Tibial nerve (tissue), 4 donors: ENCODE measurements around the gene NCF2.

Experiments
- EP300 ChIP-seq, 2 donors: sonication (generic); formaldehyde crosslinking; IDR thresholded peaks; one replicate each; pipeline ENCODE4 v1.6.1; 2017; ENCODE audit warnings: antibody characterized with exemption in 2 of 2, mild to moderate bottlenecking in 1 of 2
- POLR2A ChIP-seq, 2 donors: fragments of 450-650 bp; IDR thresholded peaks; one replicate each; pipeline ENCODE4 v1.6.1; 2017; ENCODE audit warnings: antibody characterized with exemption in 2 of 2, mild to moderate bottlenecking in 2 of 2, moderate library complexity in 2 of 2
- TF ChIP-seq, protein P1 (sequence below), 5 experiments: fragments of 200-600 bp in 3 of 5; fragments of 450-650 bp in 2 of 5; sonication (generic) in 3 of 5; IDR thresholded peaks; one replicate each; pipeline ENCODE4 v1.5.1; 2016 to 2019; ENCODE audit warnings: antibody characterized with exemption in 5 of 5, mild to moderate bottlenecking in 3 of 5, moderate library complexity in 2 of 5

DNA sequence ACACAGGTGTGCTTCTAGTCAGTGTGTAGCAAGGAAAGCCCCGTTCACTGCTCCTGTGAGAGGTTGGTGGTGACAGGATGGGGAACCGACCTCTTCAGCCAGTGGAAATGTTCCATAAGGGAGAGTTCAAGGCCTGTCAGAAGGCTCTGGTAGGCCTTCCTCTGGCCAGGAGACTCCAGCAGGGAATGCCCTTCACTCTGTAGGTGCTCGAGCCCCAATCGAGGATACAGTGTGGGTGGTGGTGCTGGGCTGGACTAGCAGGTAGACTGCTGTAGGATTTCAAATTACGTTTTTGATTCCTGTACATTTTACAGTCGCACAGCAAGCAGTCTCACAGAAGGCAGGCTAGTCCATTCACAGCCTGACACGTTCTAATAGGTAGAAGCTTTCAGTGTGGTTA, 37.8 kb downstream of the NCF2 start:
- TF ChIP-seq, protein P1, sequence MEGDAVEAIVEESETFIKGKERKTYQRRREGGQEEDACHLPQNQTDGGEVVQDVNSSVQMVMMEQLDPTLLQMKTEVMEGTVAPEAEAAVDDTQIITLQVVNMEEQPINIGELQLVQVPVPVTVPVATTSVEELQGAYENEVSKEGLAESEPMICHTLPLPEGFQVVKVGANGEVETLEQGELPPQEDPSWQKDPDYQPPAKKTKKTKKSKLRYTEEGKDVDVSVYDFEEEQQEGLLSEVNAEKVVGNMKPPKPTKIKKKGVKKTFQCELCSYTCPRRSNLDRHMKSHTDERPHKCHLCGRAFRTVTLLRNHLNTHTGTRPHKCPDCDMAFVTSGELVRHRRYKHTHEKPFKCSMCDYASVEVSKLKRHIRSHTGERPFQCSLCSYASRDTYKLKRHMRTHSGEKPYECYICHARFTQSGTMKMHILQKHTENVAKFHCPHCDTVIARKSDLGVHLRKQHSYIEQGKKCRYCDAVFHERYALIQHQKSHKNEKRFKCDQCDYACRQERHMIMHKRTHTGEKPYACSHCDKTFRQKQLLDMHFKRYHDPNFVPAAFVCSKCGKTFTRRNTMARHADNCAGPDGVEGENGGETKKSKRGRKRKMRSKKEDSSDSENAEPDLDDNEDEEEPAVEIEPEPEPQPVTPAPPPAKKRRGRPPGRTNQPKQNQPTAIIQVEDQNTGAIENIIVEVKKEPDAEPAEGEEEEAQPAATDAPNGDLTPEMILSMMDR (IDR thresholded peaks at IDR 0.05): no peak
- TF ChIP-seq EP300 (IDR thresholded peaks at IDR 0.05) (no peak), POLR2A (IDR thresholded peaks at IDR 0.05) (no peak)
